GM11168 (cell line): Measurements from ENCODE around the gene KIDINS220.

Experiments used
- in situ Hi-C: fragments of 300-500 bp; cut with MboI; formaldehyde crosslinking; loops from one replicate; pipeline ENCODE4 v1.12.0; 2022; ENCODE audit warnings: low sequenced_read_pairs; ENCODE audit not compliant: unreplicated experiment

The KIDINS220 gene

GRCh38 chr2:8855010-8855409, 17.6 kb upstream of the KIDINS220 start:
- in situ Hi-C loops, result loop anchor here (25.0 kb wide), 1 partner anchor 282 kb away; no protein-coding TSS in a partner anchor

DNA sequence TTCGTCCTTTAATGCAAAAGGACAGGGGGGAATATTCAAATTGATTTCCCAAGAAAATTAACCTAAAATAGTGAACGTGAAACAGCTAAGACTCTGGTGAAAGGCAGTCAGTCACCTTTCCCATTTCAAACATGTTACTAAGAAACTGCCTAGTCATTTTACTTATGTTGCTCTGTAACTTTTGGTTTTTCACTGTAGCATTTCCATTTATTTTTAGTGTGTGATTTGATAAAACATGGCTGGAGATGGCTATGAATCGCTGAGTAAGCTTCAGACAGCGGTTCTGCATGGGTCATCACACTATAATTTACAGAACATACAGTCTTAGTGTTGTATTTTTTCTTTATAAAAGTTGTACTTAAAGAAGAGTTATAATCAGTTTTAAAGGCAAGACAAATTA, 16.0 kb upstream of the KIDINS220 start:
- in situ Hi-C loops, result loop anchor here (25.0 kb wide), 1 partner anchor 284 kb away; no protein-coding TSS in a partner anchor

GRCh38 chr2:8851811-8852560, 14.6 kb upstream of the KIDINS220 start:
- in situ Hi-C loops, result loop anchor here (25.0 kb wide), 1 partner anchor 285 kb away; no protein-coding TSS in a partner anchor

DNA sequence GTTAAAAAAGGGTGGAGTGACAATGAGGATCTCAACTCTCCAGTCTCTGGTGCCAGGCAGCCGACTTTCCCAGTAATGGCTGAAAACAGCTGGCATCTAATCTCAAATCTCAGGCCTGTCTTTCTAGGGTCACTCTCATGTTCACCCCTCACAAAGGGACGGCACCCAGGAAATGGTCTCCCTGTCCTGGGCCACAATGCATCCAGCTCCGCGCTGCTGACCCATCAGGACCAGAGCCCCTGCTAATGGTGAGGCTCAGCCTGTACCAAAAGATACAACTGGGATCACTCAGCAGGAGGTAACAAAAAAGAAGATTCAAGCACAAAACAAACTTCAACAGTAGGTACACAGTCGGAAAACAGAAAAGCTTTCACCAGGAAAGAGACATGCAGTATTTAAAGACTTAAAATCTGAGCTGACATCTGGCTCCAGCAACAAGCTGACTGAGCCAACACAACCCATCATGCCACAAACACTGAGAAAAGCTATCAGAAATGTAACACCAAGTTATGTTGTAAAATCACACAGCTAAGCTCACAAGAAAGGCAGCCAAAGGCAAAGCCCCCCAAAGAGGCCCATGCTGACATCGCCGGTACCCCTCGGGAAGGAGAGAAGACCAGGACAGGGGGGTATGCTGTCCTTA, 13.6 kb upstream of the KIDINS220 start:
- in situ Hi-C loops, result loop anchor here (25.0 kb wide), 1 partner anchor 286 kb away; no protein-coding TSS in a partner anchor

DNA sequence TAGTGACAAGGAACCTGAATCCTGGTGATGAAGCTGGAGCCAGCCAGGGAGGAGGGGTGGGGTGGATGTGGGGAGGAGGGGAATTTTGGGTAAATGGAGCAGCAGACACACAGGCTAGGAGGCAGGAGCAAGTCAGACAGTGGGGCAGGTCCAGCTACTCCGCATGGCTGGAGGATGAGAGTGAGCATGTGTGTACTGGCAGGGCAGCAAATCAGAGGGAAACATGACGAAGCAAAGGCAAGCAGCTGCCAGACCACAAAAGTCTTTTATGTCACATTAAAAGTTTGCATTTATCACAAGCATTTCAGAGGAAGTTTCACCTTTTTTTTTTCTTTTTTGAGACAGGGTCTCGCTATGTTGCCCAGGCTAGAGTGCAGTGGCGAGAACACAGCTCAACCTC, 11.9 kb upstream of the KIDINS220 start:
- in situ Hi-C loops, result no loop called here

DNA sequence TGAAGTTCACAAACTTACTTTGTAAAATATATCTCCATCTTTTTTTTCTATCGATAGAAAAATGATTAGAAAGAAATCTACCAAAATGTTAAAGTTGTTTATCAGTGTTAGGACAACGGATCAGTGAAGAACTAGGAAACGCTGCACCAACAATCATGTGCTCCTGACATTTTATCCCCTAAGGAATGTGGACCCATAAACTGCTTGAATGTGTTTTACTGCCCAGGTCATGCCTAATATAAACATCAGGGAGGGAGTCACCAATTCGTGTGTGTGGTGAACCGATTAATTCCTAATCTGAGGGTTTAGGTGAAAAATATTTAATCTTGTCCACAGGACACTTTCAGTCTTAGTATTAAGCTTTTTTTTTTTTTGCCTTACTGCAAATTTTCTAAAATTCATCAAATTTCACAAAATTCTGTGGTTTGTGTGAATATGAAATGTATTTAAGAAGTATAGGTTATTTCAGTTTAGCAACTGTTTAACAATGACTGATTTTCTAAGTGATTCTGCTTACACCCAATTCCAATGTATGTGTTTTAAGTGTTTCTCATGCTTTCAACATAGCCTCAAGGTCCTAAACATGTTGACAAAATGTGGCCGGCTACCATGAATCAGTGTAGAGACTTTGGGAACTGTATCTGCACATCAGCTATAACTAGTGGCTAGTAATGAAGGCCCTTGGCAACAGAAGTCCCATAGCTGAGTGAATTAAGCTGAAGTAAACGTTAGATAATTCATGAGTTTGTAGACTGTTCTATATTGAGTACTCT, 11.1 kb upstream of the KIDINS220 start:
- in situ Hi-C loops, result no loop called here

GRCh38 chr2:8847400-8847799, 10.0 kb upstream of the KIDINS220 start:
- in situ Hi-C loops, result no loop called here

DNA sequence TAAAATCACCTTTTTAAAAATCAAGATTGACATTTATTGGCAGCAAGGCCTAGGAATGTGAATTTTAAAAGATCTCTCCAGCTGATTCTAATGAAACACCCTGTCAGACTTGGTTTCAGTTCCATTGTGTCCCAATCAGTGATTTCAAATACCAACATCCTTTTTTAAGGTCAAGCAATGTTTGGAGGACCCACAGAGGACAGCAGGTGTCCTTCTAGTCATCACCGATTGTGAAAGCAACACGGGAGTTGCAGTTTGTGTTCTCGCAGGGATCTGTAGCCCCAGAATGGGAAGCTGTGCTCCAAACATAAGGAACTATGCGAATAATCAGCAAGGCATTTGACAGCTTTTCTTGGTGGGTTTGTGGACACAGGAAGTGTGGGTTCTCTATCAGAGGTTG, 4.5 kb upstream of the KIDINS220 start:
- in situ Hi-C loops, result no loop called here

- in situ Hi-C loops, result no loop called here
Observed at GRCh38 chr2:8840475-8841091, 3.2 kb upstream of the KIDINS220 start.

- in situ Hi-C loops, result no loop called here
Observed at GRCh38 chr2:8839189-8839965, 2.0 kb upstream of the KIDINS220 start.

GRCh38 chr2:8837795-8838140, 355 bp upstream of the KIDINS220 start:
- in situ Hi-C loops, result no loop called here

- in situ Hi-C loops, result no loop called here
Observed at GRCh38 chr2:8835279-8835678, 2.1 kb downstream of the KIDINS220 start.

- in situ Hi-C loops, result no loop called here
Observed at GRCh38 chr2:8833853-8834252, 3.6 kb downstream of the KIDINS220 start.

- in situ Hi-C loops, result no loop called here
Observed at GRCh38 chr2:8831516-8831915, 5.9 kb downstream of the KIDINS220 start.

GRCh38 chr2:8827729-8828128, 9.7 kb downstream of the KIDINS220 start:
- in situ Hi-C loops, result no loop called here

DNA sequence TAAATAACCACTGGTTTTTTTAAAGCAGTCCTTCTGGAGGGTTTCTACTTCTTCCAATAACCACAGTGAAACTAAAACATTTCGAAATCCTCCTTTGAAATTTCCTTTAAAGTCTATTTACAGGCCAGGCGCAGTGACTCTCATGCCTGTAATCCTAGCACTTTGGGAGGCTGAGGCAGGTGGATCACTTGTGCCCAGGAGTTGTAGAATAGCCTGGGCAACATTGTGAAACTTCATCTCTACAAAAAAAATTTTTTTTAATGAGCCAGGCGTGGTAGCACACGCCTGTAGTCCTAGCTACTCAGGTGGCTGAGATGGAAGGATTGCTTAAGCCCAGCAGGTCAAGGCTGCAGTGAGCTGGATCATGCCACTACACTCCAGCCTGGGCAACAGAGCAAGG, 15.2 kb downstream of the KIDINS220 start:
- in situ Hi-C loops, result no loop called here

DNA sequence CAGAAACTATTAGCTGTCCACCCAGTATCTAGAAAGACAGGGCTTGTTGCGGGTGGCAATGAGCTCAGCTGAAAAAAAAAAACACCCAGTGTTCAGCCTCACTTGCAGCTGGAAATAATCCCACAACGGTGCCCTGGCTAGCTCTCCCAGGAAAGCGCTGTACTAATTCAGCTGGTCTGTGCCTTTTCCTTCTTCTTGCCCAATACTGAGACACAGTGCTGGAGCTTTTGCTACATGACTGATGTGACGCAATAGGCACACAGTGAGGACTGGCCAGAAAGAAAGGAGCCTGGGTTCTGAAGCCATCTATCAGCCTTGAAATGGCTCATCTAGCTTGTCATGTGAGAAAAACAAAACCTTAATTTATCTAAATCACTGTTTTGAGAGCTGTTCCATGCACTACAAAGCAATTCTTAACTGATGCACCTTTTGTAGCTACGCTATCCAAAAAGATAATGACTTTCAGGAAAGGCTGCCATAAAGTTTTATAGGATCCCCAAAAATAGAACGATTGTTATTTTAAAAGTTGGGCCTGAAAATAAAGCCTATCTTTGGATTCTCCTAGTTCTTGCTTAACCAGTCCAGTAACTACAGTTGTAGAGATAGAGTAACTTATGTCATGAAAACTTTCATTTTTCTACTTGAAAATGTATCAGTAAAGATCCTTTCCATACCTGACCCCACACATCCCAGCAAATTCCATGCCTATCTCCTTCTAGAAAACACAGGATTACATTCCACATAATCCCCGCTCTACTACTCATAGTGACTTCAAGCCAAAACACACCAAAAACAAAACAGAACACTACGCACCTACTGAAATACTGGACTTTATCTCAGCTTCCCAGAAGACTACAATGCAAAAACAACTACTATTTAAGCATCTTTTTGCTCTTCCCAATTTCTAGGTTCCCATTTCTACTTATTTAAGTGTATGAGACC, 15.9 kb downstream of the KIDINS220 start:
- in situ Hi-C loops, result no loop called here

DNA sequence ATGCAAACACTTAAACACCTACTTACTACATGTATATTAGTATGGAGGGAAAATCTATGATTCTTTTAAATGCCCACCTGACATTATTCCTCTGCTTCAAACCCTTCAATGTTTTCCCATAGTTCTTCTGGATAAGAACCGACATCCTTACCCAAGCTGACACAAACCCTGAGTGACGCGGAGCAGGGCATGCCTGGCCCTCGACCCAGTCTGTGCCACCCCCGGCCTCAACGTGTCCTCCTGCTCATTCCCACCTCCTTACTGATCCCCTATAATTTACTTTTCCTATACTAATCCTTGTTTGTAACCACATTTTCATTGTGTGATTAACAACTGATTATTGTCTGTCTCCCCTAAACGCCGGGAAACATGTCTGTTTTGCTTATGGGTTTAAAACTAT, 17.5 kb downstream of the KIDINS220 start:
- in situ Hi-C loops, result no loop called here

GRCh38 chr2:8819194-8819593, 18.2 kb downstream of the KIDINS220 start:
- in situ Hi-C loops, result no loop called here
